HEK293T (cell line): ENCODE data around the gene ASB10.

ENCODE experiments used
- CTCF ChIA-PET: fragments of 350-600 bp; formaldehyde crosslinking; extraction: SDS; loops from one replicate; lab custom pipeline; 2021; ENCODE audit warnings: antibody characterized with exemption, inconsistent platforms; lab: Yijun Ruan, JAX
- POLR2A ChIA-PET: fragments of 350-600 bp; formaldehyde crosslinking; extraction: SDS; loops from one replicate; lab custom pipeline; 2020; ENCODE audit warnings: antibody characterized with exemption, inconsistent platforms; lab: Yijun Ruan, JAX
- DNase-seq: peaks from one replicate; pipeline ENCODE4 v3.0.0; 2012; ENCODE audit warnings: mixed read lengths; ENCODE audit errors: extremely low spot score
- ARNT ChIP-seq: fragments of 450-650 bp; IDR thresholded peaks from 2 replicates; pipeline ENCODE4 v1.6.1; 2017; ENCODE audit warnings: mild to moderate bottlenecking
- BHLHE40 ChIP-seq: fragments of 450-650 bp; IDR thresholded peaks from 2 replicates; pipeline ENCODE4 v1.6.1; 2016; ENCODE audit warnings: mild to moderate bottlenecking, moderate library complexity, borderline replicate concordance
- CTBP1 ChIP-seq: fragments of 450-650 bp; IDR thresholded peaks from 2 replicates; pipeline ENCODE4 v1.6.1; 2016; ENCODE audit warnings: borderline replicate concordance
- ELF4 ChIP-seq: fragments of 450-650 bp; IDR thresholded peaks from 2 replicates; pipeline ENCODE4 v1.6.1; 2017; ENCODE audit warnings: antibody characterized with exemption
- FOXA1 ChIP-seq: fragments of 450-650 bp; IDR thresholded peaks from 2 replicates; pipeline ENCODE4 v1.6.1; 2016; ENCODE audit warnings: mild to moderate bottlenecking
- FOXK2 ChIP-seq: fragments of 450-650 bp; IDR thresholded peaks from 2 replicates; pipeline ENCODE4 v1.6.1; 2016; ENCODE audit warnings: mild to moderate bottlenecking
- FOXM1 ChIP-seq: fragments of 450-650 bp; IDR thresholded peaks from 2 replicates; pipeline ENCODE4 v1.6.1; 2017; ENCODE audit warnings: mild to moderate bottlenecking, borderline replicate concordance
- HDGF ChIP-seq: fragments of 450-650 bp; IDR thresholded peaks from 2 replicates; pipeline ENCODE4 v1.6.1; 2017; ENCODE audit warnings: antibody characterized with exemption, borderline replicate concordance
- L3MBTL2 ChIP-seq: fragments of 450-650 bp; conservative IDR thresholded peaks from 2 replicates; pipeline ENCODE4 v1.6.1; 2016; ENCODE audit warnings: mild to moderate bottlenecking
- LEF1 ChIP-seq: fragments of 450-650 bp; IDR thresholded peaks from 2 replicates; pipeline ENCODE4 v1.6.1; 2017; ENCODE audit warnings: mild to moderate bottlenecking, borderline replicate concordance
- NFRKB ChIP-seq: fragments of 450-650 bp; IDR thresholded peaks from 2 replicates; pipeline ENCODE4 v1.6.1; 2016; ENCODE audit warnings: mild to moderate bottlenecking, moderate library complexity
- PKNOX1 ChIP-seq: fragments of 450-650 bp; IDR thresholded peaks from 2 replicates; pipeline ENCODE4 v1.6.1; 2016
- SP1 ChIP-seq: fragments of 450-650 bp; IDR thresholded peaks from 2 replicates; pipeline ENCODE4 v1.6.1; 2017
- SUZ12 ChIP-seq: fragments of 450-650 bp; IDR thresholded peaks from 2 replicates; pipeline ENCODE4 v1.6.1; 2016; ENCODE audit warnings: mild to moderate bottlenecking
- TARDBP ChIP-seq: fragments of 450-650 bp; IDR thresholded peaks from 2 replicates; pipeline ENCODE4 v1.6.1; 2016
- ZNF384 ChIP-seq: fragments of 450-650 bp; IDR thresholded peaks from 2 replicates; pipeline ENCODE4 v1.6.1; 2016

Gene ASB10

GRCh38 chr7:151201344-151201743, 14.3 kb upstream of the ASB10 start:
- TF ChIP-seq NFRKB = no peak
- TF ChIP-seq FOXM1 = no peak
- TF ChIP-seq ZNF384 = no peak
- no peak for TF ChIP-seq LEF1
- TF ChIP-seq ARNT = no peak
- no peak for TF ChIP-seq ELF4
- TF ChIP-seq L3MBTL2 = no peak
- POLR2A ChIA-PET = no interaction called here
- CTCF ChIA-PET = no interaction called here
- no peak for DNase-seq

DNA sequence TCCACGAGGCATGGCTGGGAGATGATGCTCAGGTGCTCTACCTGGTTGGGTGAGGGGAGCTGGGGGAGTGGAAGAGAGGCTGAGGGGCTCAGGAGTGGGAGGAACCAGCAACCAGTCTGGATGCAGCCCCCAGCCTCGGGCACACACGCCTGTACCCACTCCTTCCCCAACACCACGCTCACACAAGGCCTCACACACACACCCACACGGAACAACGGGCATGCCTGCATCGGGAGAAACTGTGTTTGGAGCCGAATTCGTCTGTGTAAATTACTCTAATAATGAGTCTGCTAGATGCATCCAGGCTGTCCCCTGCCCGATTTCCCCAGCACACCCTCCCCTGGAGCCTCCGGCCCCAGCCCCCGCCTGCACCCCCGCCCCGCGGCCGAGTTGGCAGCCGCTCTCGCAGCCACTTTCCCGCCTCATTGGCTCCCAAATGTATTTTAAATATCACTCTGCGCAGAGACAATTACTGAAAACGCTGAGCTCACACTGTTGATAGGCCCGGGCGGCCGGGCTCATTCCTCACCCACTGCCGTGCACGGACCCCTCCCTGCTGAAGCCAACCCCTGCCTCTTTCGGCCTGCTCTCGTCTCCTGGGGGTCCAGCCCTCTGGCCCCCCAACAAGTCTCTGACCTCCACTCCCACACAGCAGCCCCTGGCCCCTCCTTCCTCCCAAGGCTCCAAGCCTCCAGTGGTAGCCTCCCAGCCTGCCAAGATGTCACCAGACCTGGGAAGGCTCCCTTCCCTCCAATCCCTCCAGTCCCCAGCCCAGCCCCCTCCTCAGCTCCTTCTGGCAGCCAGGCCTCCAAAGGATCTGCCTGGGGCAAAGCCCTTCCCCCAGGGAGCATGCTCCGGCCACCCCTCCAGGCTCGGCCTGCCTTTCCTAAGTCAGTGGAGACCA, 12.1 kb upstream of the ASB10 start:
- CTCF ChIA-PET = no interaction called here
- POLR2A ChIA-PET = interaction anchor here (0.8 kb wide), 1 partner anchor 78 kb away, joined by 3 read pairs; no protein-coding TSS in a partner anchor
- no peak for DNase-seq
- TF ChIP-seq SUZ12 = no peak
- TF ChIP-seq FOXA1 = no peak
- no peak for TF ChIP-seq L3MBTL2
- no peak for TF ChIP-seq CTBP1
- no peak for TF ChIP-seq ELF4
- no peak for TF ChIP-seq TARDBP
- no peak for TF ChIP-seq LEF1
- TF ChIP-seq PKNOX1 = no peak
- no peak for TF ChIP-seq ZNF384
- TF ChIP-seq FOXM1 = no peak
- no peak for TF ChIP-seq NFRKB
- no peak for TF ChIP-seq SP1
- no peak for TF ChIP-seq HDGF

GRCh38 chr7:151197932-151198331, 10.9 kb upstream of the ASB10 start:
- no peak for DNase-seq
- POLR2A ChIA-PET = no interaction called here
- no peak for TF ChIP-seq ZNF384
- no peak for TF ChIP-seq L3MBTL2
- TF ChIP-seq BHLHE40 = no peak
- TF ChIP-seq SP1 = no peak
- TF ChIP-seq FOXA1 = no peak
- TF ChIP-seq PKNOX1 = no peak
- no peak for TF ChIP-seq CTBP1
- TF ChIP-seq FOXK2 = no peak
- TF ChIP-seq FOXM1 = no peak
- TF ChIP-seq TARDBP = no peak
- no peak for TF ChIP-seq SUZ12
- CTCF ChIA-PET = no interaction called here

GRCh38 chr7:151195616-151196450, 8.8 kb upstream of the ASB10 start:
- no peak for TF ChIP-seq ELF4
- TF ChIP-seq NFRKB = no peak
- no peak for TF ChIP-seq FOXA1
- TF ChIP-seq CTBP1 = no peak
- no peak for TF ChIP-seq SUZ12
- no peak for TF ChIP-seq PKNOX1
- no peak for TF ChIP-seq ZNF384
- TF ChIP-seq HDGF = no peak
- no peak for TF ChIP-seq LEF1
- TF ChIP-seq ARNT = no peak
- no peak for TF ChIP-seq FOXM1
- TF ChIP-seq TARDBP = no peak
- TF ChIP-seq SP1 = no peak
- no peak for TF ChIP-seq BHLHE40
- TF ChIP-seq L3MBTL2 = no peak
- no peak for TF ChIP-seq FOXK2
- CTCF ChIA-PET = no interaction called here
- POLR2A ChIA-PET = interaction anchor here (1.6 kb wide), 1 partner anchor 11 kb away, joined by 4 read pairs; no protein-coding TSS in a partner anchor
- no peak for DNase-seq

DNA sequence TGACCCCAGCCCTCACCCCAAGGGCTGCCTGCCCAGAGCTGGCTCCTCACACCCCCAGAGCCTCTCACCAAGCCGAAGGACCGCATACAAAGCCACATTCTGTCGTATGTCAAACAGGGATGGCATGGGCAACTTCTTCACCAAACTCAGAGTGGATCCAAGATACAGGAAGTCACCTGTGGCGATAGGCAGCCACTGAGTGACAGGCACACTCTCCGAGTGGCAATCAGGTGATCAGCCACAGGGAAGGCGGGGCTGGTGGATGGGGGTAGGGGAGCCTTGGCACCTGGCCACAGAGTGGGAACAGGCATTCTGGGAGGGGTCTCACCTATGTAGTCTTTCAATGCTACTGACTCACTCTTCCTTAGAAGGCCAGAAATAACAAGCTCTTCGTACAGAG, 7.1 kb upstream of the ASB10 start:
- DNase-seq = no peak
- TF ChIP-seq PKNOX1 = no peak
- TF ChIP-seq TARDBP = no peak
- TF ChIP-seq FOXA1 = no peak
- no peak for TF ChIP-seq CTBP1
- TF ChIP-seq HDGF = no peak
- TF ChIP-seq ARNT = no peak
- TF ChIP-seq SP1 = no peak
- no peak for TF ChIP-seq ZNF384
- no peak for TF ChIP-seq LEF1
- TF ChIP-seq FOXM1 = no peak
- no peak for TF ChIP-seq NFRKB
- TF ChIP-seq BHLHE40 = no peak
- TF ChIP-seq ELF4 = no peak
- TF ChIP-seq L3MBTL2 = no peak
- no peak for TF ChIP-seq SUZ12
- CTCF ChIA-PET = interaction anchor here (0.6 kb wide), 1 partner anchor 121 kb away, joined by 4 read pairs; no protein-coding TSS in a partner anchor
- POLR2A ChIA-PET = interaction anchor here (0.9 to 1.6 kb wide), 2 partner anchors 13 to 33 kb away, joined by 4 read pairs; partner anchors contain the start of gene ABCF2
